ENCODE data around the gene INTS14. TPM values are rescaled to one million over a fixed set of nuclear protein-coding genes. Genes with fewer than 3 reads are reported as not detected.
A peak's percentile ranks its signal among the peaks of the same experiment; 100 is the strongest.

INTS14 gene
- total and polyA plus RNA-seq, 4 donors = 14.8 to 38.2 (median 28.8) TPM

GRCh38 chr15:65638109-65638508, 27.2 kb upstream of the INTS14 start:
- H3K4me1 ChIP-seq (ENCODE audit: control insufficient read depth in 5 of 5, insufficient read depth in 5 of 5, low read length in 5 of 5) = peaks cover 0 to 33% (median 12%) of the 10 kb centered on the region in 5 donors
- DNase-seq = peak; percentile 41 to 59 (median 49)
- no peak for TF ChIP-seq CTCF (IDR thresholded peaks at IDR 0.05; ENCODE audit: control extremely low read depth, extremely low read depth)
- no peaks in the 10 kb centered on the region for H3K9me3 ChIP-seq (ENCODE audit: control insufficient read depth in 4 of 4, insufficient read depth in 3 of 4, low read length in 3 of 4)
- no peak for ATAC-seq (ENCODE audit: insufficient read depth, low FRiP score)
- H3K27ac ChIP-seq (ENCODE audit: low read depth in 1 of 2, low read length in 1 of 2) = no peak overlapping the region
- no peaks in the 10 kb centered on the region for H3K36me3 ChIP-seq (ENCODE audit: control insufficient read depth in 4 of 4, insufficient read depth in 4 of 4, low read length in 4 of 4)
- 89 to 91% methylated on average over 5 of the region's 5 CpGs for WGBS, 2 donors
- no peaks in the 10 kb centered on the region for H3K27me3 ChIP-seq (ENCODE audit: control insufficient read depth in 3 of 3, insufficient read depth in 3 of 3, low read length in 2 of 3)
- no peak overlapping the region for H3K4me3 ChIP-seq
- H3K9ac ChIP-seq (ENCODE audit: insufficient read depth in 1 of 2, low read length in 2 of 2) = peak overlapping the region in 1 of 2 donors; percentile 45

- WGBS, 2 donors = 83 to 84% methylated on average over 1 of the region's 1 CpG
- no peaks in the 10 kb centered on the region for H3K9me3 ChIP-seq (ENCODE audit: control insufficient read depth in 4 of 4, insufficient read depth in 3 of 4, low read length in 3 of 4)
Observed at GRCh38 chr15:65634356-65634755, 23.4 kb upstream of the INTS14 start.

DNA sequence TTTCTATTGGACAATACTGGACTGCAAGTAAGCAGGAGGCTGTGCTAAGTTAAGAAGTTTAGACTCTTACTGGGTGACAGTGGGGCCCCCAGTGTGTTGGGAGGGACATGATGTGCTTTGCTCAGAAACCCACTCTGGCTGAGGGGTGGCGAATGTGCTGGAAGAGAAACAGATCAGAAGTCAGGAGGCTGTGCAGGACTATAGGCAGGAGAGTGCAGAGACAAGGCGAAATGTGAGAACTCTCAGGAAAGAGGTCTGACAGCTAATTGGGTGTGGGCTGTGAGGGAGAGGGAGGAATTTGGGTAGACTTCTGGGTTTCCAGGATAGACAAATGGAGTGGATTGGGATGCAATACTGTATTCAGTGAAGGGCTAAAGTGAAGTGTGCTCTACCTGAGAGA, 22.8 kb upstream of the INTS14 start:
- Histone ChIP-seq H3K27ac (ENCODE audit: low read depth in 1 of 2, low read length in 1 of 2) (no peak overlapping the region), H3K4me1 (ENCODE audit: control insufficient read depth in 5 of 5, insufficient read depth in 5 of 5, low read length in 5 of 5) (peaks cover 0 to 47% (median 18%) of the 10 kb centered on the region in 5 donors), H3K9ac (ENCODE audit: insufficient read depth in 1 of 2, low read length in 2 of 2) (no peak overlapping the region), H3K27me3 (ENCODE audit: control insufficient read depth in 3 of 3, insufficient read depth in 3 of 3, low read length in 2 of 3) (no peaks in the 10 kb centered on the region), H3K4me3 (no peak overlapping the region), H3K9me3 (ENCODE audit: control insufficient read depth in 4 of 4, insufficient read depth in 3 of 4, low read length in 3 of 4) (no peaks in the 10 kb centered on the region), H3K36me3 (ENCODE audit: control insufficient read depth in 4 of 4, insufficient read depth in 4 of 4, low read length in 4 of 4) (no peaks in the 10 kb centered on the region)
- DNase-seq (no peak), ATAC-seq (ENCODE audit: insufficient read depth, low FRiP score) (no peak)
- WGBS, 2 donors = 89 to 91% methylated on average over 2 of the region's 2 CpGs
- no peak for TF ChIP-seq CTCF (IDR thresholded peaks at IDR 0.05; ENCODE audit: control extremely low read depth, extremely low read depth)

More at GRCh38 chr15:65634356-65634755, 23.4 kb upstream of the INTS14 start:
- H3K4me1 ChIP-seq (ENCODE audit: control insufficient read depth in 5 of 5, insufficient read depth in 5 of 5, low read length in 5 of 5) = peaks cover 0 to 41% (median 18%) of the 10 kb centered on the region in 5 donors
- no peak for DNase-seq
- no peaks in the 10 kb centered on the region for H3K27me3 ChIP-seq (ENCODE audit: control insufficient read depth in 3 of 3, insufficient read depth in 3 of 3, low read length in 2 of 3)
- H3K4me3 ChIP-seq = no peak overlapping the region
- no peak overlapping the region for H3K27ac ChIP-seq (ENCODE audit: low read depth in 1 of 2, low read length in 1 of 2)
- no peak for ATAC-seq (ENCODE audit: insufficient read depth, low FRiP score)
- no peak overlapping the region for H3K9ac ChIP-seq (ENCODE audit: insufficient read depth in 1 of 2, low read length in 2 of 2)
- no peak for TF ChIP-seq CTCF (IDR thresholded peaks at IDR 0.05; ENCODE audit: control extremely low read depth, extremely low read depth)
- H3K36me3 ChIP-seq (ENCODE audit: control insufficient read depth in 4 of 4, insufficient read depth in 4 of 4, low read length in 4 of 4) = no peaks in the 10 kb centered on the region

DNA sequence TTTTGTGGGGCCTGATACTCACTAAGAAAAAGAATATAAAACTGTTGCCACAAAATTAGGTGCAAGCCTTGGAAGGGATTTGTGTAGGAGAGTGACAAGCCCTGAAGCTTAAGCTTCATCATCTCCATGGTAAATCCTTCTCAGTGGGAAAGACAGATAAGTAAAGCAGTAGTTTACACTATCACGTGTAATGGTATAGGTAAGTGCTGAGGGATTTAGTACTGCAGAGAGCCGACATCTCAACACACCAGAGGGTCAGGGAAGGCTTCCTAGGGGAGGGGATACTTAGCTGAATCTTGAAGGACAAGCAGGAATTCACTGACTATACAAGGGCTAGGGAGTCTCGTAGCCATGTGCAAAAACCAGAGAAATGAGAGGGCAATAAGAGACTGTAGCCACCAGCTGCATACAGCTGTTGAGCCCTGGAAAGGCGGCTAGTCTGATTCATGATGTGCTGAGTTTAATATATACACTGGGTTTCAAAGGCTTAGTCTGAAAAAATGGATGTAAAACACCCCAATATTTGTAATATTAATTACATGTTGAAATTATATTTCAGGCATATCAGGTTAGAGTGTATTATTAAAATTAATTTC, 21.9 kb upstream of the INTS14 start:
- Histone ChIP-seq H3K4me3 (no peak overlapping the region), H3K4me1 (ENCODE audit: control insufficient read depth in 5 of 5, insufficient read depth in 5 of 5, low read length in 5 of 5) (peaks cover 0 to 49% (median 12%) of the 10 kb centered on the region in 5 donors), H3K9me3 (ENCODE audit: control insufficient read depth in 4 of 4, insufficient read depth in 3 of 4, low read length in 3 of 4) (no peaks in the 10 kb centered on the region), H3K27me3 (ENCODE audit: control insufficient read depth in 3 of 3, insufficient read depth in 3 of 3, low read length in 2 of 3) (no peaks in the 10 kb centered on the region), H3K36me3 (ENCODE audit: control insufficient read depth in 4 of 4, insufficient read depth in 4 of 4, low read length in 4 of 4) (no peaks in the 10 kb centered on the region), H3K27ac (ENCODE audit: low read depth in 1 of 2, low read length in 1 of 2) (no peak overlapping the region), H3K9ac (ENCODE audit: insufficient read depth in 1 of 2, low read length in 2 of 2) (peak overlapping the region in 1 of 2 donors; percentile 37)
- TF ChIP-seq CTCF (IDR thresholded peaks at IDR 0.05; ENCODE audit: control extremely low read depth, extremely low read depth) = no peak
- DNase-seq = peak; percentile 88 to 95 (median 95)
- no peak for ATAC-seq (ENCODE audit: insufficient read depth, low FRiP score)
- WGBS, 2 donors = 75 to 83% methylated on average over 4 of the region's 4 CpGs

All from lung (tissue), 12 donors.